ENCODE measurements around the gene A1BG.

A1BG gene

GRCh38 chr19:58326501-58326913 lies 26.8 kb downstream of the A1BG start:
- in situ Hi-C loops (cut with MboI; ENCODE audit: low pct_unique_long_range_greater_than_20kb, low sequenced_read_pairs, unreplicated experiment) = no loop called here
- no peak for DNase-seq (ENCODE audit: low spot score)
- TF ChIP-seq CTCF (IDR thresholded peaks at IDR 0.05; ENCODE audit: extremely low read depth, insufficient read depth, missing control alignments) = no peak

GRCh38 chr19:58325311-58326022 lies 27.8 kb downstream of the A1BG start:
- in situ Hi-C loops (cut with MboI; ENCODE audit: low pct_unique_long_range_greater_than_20kb, low sequenced_read_pairs, unreplicated experiment) = no loop called here
- no peak for DNase-seq (ENCODE audit: low spot score)
- TF ChIP-seq CTCF (IDR thresholded peaks at IDR 0.05; ENCODE audit: extremely low read depth, insufficient read depth, missing control alignments) = no peak

GRCh38 chr19:58319241-58319640 lies 34.1 kb downstream of the A1BG start:
- no peak for TF ChIP-seq CTCF (IDR thresholded peaks at IDR 0.05; ENCODE audit: extremely low read depth, insufficient read depth, missing control alignments)
- in situ Hi-C loops (cut with MboI; ENCODE audit: low pct_unique_long_range_greater_than_20kb, low sequenced_read_pairs, unreplicated experiment) = no loop called here
- no peak for DNase-seq (ENCODE audit: low spot score)

- TF ChIP-seq CTCF (IDR thresholded peaks at IDR 0.05; ENCODE audit: extremely low read depth, insufficient read depth, missing control alignments) = no peak
- in situ Hi-C loops (cut with MboI; ENCODE audit: low pct_unique_long_range_greater_than_20kb, low sequenced_read_pairs, unreplicated experiment) = no loop called here
- DNase-seq (ENCODE audit: low spot score) = no peak
Measured at GRCh38 chr19:58318297-58318696, 35.0 kb downstream of the A1BG start.

- TF ChIP-seq CTCF (IDR thresholded peaks at IDR 0.05; ENCODE audit: extremely low read depth, insufficient read depth, missing control alignments) = no peak
- in situ Hi-C loops (cut with MboI; ENCODE audit: low pct_unique_long_range_greater_than_20kb, low sequenced_read_pairs, unreplicated experiment) = no loop called here
- no peak for DNase-seq (ENCODE audit: low spot score)
Measured at GRCh38 chr19:58317476-58318072, 35.7 kb downstream of the A1BG start.

GRCh38 chr19:58315580-58315979 lies 37.7 kb downstream of the A1BG start:
- TF ChIP-seq CTCF (IDR thresholded peaks at IDR 0.05; ENCODE audit: extremely low read depth, insufficient read depth, missing control alignments) = no peak
- no peak for DNase-seq (ENCODE audit: low spot score)
- in situ Hi-C loops (cut with MboI; ENCODE audit: low pct_unique_long_range_greater_than_20kb, low sequenced_read_pairs, unreplicated experiment) = no loop called here
